GM21576 (cell line): Measurements from ENCODE around the gene CST9.
"Not testable (repeated sequence)": the region's sequence is repeated elsewhere in the genome, so short reads cannot be mapped to it uniquely, and the experiment has no call there.

Source experiments
- ATAC-seq: cut with Tn5 transposase; IDR thresholded peaks from one replicate; pipeline ENCODE4 v1.9.1; 2021; ENCODE audit warnings: mild to moderate bottlenecking, moderate library complexity; ENCODE audit not compliant: unreplicated experiment

The CST9 gene

GRCh38 chr20:23588434-23589403 lies 17.0 kb downstream of the CST9 start:
- no peak for ATAC-seq

- no peak for ATAC-seq
These were observed 18.1 kb downstream of the CST9 start for GRCh38 chr20:23587631-23588030.

- no peak for ATAC-seq
These were observed 18.8 kb downstream of the CST9 start for GRCh38 chr20:23586735-23587525.

- ATAC-seq: no peak
These were observed 19.6 kb downstream of the CST9 start for GRCh38 chr20:23585808-23586734.

- no peak for ATAC-seq
These were observed 20.3 kb downstream of the CST9 start for GRCh38 chr20:23585449-23585807.

GRCh38 chr20:23584434-23585199 lies 21.1 kb downstream of the CST9 start:
- ATAC-seq: no peak

GRCh38 chr20:23583526-23583925 lies 22.2 kb downstream of the CST9 start:
- no peak for ATAC-seq

- no peak for ATAC-seq
These were observed 23.4 kb downstream of the CST9 start for GRCh38 chr20:23582293-23582692.

- ATAC-seq: not testable (repeated sequence)
These were observed 23.9 kb downstream of the CST9 start for GRCh38 chr20:23581833-23582232.

- ATAC-seq: no peak
These were observed 30.7 kb downstream of the CST9 start for GRCh38 chr20:23574977-23575376.

GRCh38 chr20:23570178-23570760 lies 35.4 kb downstream of the CST9 start:
- ATAC-seq: no peak

GRCh38 chr20:23569570-23569969 lies 36.1 kb downstream of the CST9 start:
- no peak for ATAC-seq

- ATAC-seq: no peak
These were observed 36.8 kb downstream of the CST9 start for GRCh38 chr20:23568971-23569330.

GRCh38 chr20:23568320-23568970 lies 37.3 kb downstream of the CST9 start, which contains the start of gene CST9L:
Gene CST9L (minus strand): TSS chr20:23568484. CDS start chr20:23568450, 34 bp downstream.
- ATAC-seq: no peak

- ATAC-seq: no peak
These were observed 39.4 kb downstream of the CST9 start for GRCh38 chr20:23566199-23566932.

GRCh38 chr20:23565503-23566045 lies 40.1 kb downstream of the CST9 start:
- ATAC-seq: no peak

- no peak for ATAC-seq
These were observed 40.8 kb downstream of the CST9 start for GRCh38 chr20:23564927-23565326.

- ATAC-seq: no peak
These were observed 42.9 kb downstream of the CST9 start for GRCh38 chr20:23562721-23563342.
